ENCODE results near the gene NOM1. TPM values are rescaled to one million over a fixed set of nuclear protein-coding genes. Genes with fewer than 3 reads are reported as not detected.
A peak's percentile ranks its signal among the peaks of the same experiment; 100 is the strongest.
"Not testable (repeated sequence)": the region's sequence is repeated elsewhere in the genome, so short reads cannot be mapped to it uniquely, and the experiment has no call there.

The NOM1 gene
- polyA plus RNA-seq, 2 of the 4 experiments (the other 2 are of a cell fraction): 15.5 to 17.7 TPM

- TF ChIP-seq PHF8 (IDR thresholded peaks at IDR 0.05; ENCODE audit: borderline replicate concordance, low read depth): no peak
- TF ChIP-seq ZC3H11A (IDR thresholded peaks at IDR 0.05): no peak
- no peak for TF ChIP-seq RARB (CRISPR knock-in tag; IDR thresholded peaks at IDR 0.05)
- TF ChIP-seq FOSB (CRISPR knock-in tag; IDR thresholded peaks at IDR 0.05): no peak
- no peak for TF ChIP-seq USF2 (IDR thresholded peaks at IDR 0.05)
These were observed 17.5 kb upstream of the NOM1 start (continued) for GRCh38 chr7:156932006-156932405.

GRCh38 chr7:156935250-156935649, 14.3 kb upstream of the NOM1 start:
- TF ChIP-seq RFX5 (IDR thresholded peaks at IDR 0.05) (no peak), ZSCAN20 (CRISPR knock-in tag; IDR thresholded peaks at IDR 0.05) (no peak)
- peaks cover 7% of the 10 kb centered on the region for H3K4me1 ChIP-seq
- H3K9me3 ChIP-seq: no peaks in the 10 kb centered on the region
- H3K4me2 ChIP-seq: no peak overlapping the region
- DNase-seq (ENCODE audit: low read depth in 1 of 2, low spot score in 1 of 2) (no peak), FAIRE-seq (no peak), ATAC-seq (peak in 1 of 2 experiments; percentile 31; a peak in 1 of 6 replicates)
- no peak overlapping the region for H3K27ac ChIP-seq
- POLR2A ChIA-PET: interaction anchor here (0.6 to 1.4 kb wide), 2 partner anchors 15 to 364 kb away, joined by 3 read pairs; partner anchors contain the start of gene NOM1
- CTCF ChIA-PET: interaction anchor here (0.7 to 2.2 kb wide), 4 partner anchors 9 to 1165 kb away, joined by 3 to 11 read pairs (median 4); partner anchors contain the start of gene NOM1
- H3K4me3 ChIP-seq: no peak overlapping the region
- WGBS (ENCODE audit: missing lambda C conversion rate): 69% methylated on average over 7 of the region's 7 CpGs

- H3K27ac ChIP-seq; POLR2A ChIA-PET; FAIRE-seq; DNase-seq (ENCODE audit: low read depth in 1 of 2, low spot score in 1 of 2); H3K4me2 ChIP-seq; ATAC-seq; H3K4me3 ChIP-seq; H3K9me3 ChIP-seq; H3K4me1 ChIP-seq: not testable (repeated sequence)
- CTCF ChIA-PET: interaction anchor here (2.2 to 2.3 kb wide), 2 partner anchors 12 to 13 kb away, joined by 11 to 13 read pairs; partner anchors contain the start of gene NOM1
- 73% methylated on average over 3 of the region's 3 CpGs for WGBS (ENCODE audit: missing lambda C conversion rate)
These were observed 12.7 kb upstream of the NOM1 start for GRCh38 chr7:156936766-156937165.

- no peak for TF ChIP-seq REST (IDR thresholded peaks at IDR 0.05)
- TF ChIP-seq RFX5 (IDR thresholded peaks at IDR 0.05): no peak
- TF ChIP-seq CBX2 (IDR thresholded peaks at IDR 0.05; ENCODE audit: borderline replicate concordance, low read depth): no peak
- no peak for TF ChIP-seq ZSCAN20 (CRISPR knock-in tag; IDR thresholded peaks at IDR 0.05)
- TF ChIP-seq GATA3 (IDR thresholded peaks at IDR 0.05; ENCODE audit: borderline replicate concordance): no peak
- no peak for TF ChIP-seq FOXS1 (CRISPR knock-in tag; IDR thresholded peaks at IDR 0.05)
- no peak for TF ChIP-seq FOSB (CRISPR knock-in tag; IDR thresholded peaks at IDR 0.05)
- TF ChIP-seq NFE2L2 (conservative IDR thresholded peaks at IDR 0.05; ENCODE audit: low read length): no peak
- TF ChIP-seq TP53 (CRISPR knock-in tag; IDR thresholded peaks at IDR 0.05): no peak
- TF ChIP-seq HEYL (CRISPR knock-in tag; IDR thresholded peaks at IDR 0.05): no peak
- TF ChIP-seq USF2 (IDR thresholded peaks at IDR 0.05): no peak
- TF ChIP-seq MAFK (IDR thresholded peaks at IDR 0.05; ENCODE audit: partially characterized antibody): no peak
- TF ChIP-seq BHLHE40 (IDR thresholded peaks at IDR 0.05; ENCODE audit: low read depth, low read length): no peak
- no peak for TF ChIP-seq MYC (IDR thresholded peaks at IDR 0.05; ENCODE audit: borderline replicate concordance, low read length)
- TF ChIP-seq E2F6 (IDR thresholded peaks at IDR 0.05; ENCODE audit: borderline replicate concordance, low read depth): no peak
- TF ChIP-seq ELK1 (IDR thresholded peaks at IDR 0.05; ENCODE audit: low read depth, low read length): no peak
- TF ChIP-seq CTCF (IDR thresholded peaks at IDR 0.05): no peak
- Histone ChIP-seq H3K9me3 (no peaks in the 10 kb centered on the region), H3K4me3 (no peak overlapping the region), H3K27ac (no peak overlapping the region), H3K4me2 (no peak overlapping the region), H3K4me1 (no peaks in the 10 kb centered on the region)
- WGBS (ENCODE audit: missing lambda C conversion rate): 87% methylated on average over 46 of the region's 57 CpGs
- ChIA-PET CTCF (interaction anchor here (1.0 to 1.2 kb wide), 2 partner anchors 9 to 10 kb away, joined by 3 to 5 read pairs; partner anchors contain the start of gene NOM1), POLR2A (no interaction called here)
- no peak for ATAC-seq
- no peak for DNase-seq (ENCODE audit: low read depth in 1 of 2, low spot score in 1 of 2)
- no peak for FAIRE-seq
These were observed 8.9 kb upstream of the NOM1 start for GRCh38 chr7:156940421-156941122.

Measured in A549 (cell line).